ENCODE results near the gene CENPP.

DNA sequence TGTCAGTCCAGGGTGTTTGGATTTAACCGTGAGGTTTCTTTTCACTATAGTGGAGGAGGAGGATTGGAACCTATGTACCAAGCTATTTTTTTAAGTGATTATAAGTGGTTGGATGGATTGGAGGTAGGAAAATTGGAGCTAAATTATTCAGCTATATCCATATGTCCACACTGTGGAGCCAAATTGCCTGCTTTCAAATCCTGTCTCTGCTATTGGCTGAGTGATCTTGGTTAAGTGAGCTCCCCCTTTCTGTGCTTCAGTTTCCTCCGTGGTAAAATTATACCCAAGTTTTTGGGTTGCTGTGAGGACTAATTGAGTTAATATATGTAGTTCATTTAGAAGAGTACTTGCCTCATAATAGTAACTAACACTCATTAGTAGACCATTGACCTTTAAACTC, 2.5 kb downstream of the CENPP start:
- no peak for TF ChIP-seq SP1 (IDR thresholded peaks at IDR 0.05)
- no peak for TF ChIP-seq CTCF (IDR thresholded peaks at IDR 0.05; ENCODE audit: low read depth, low read length, missing input control)
- no peak for TF ChIP-seq GABPA (IDR thresholded peaks at IDR 0.05 in 1 of 2, conservative IDR thresholded peaks at IDR 0.05 in 1 of 2)
- TF ChIP-seq JUND (IDR thresholded peaks at IDR 0.05): no peak
- TF ChIP-seq FOXA1 (IDR thresholded peaks at IDR 0.05): no peak
- TF ChIP-seq RXRA (IDR thresholded peaks at IDR 0.05): no peak
- no peak for TF ChIP-seq TAF1 (conservative IDR thresholded peaks at IDR 0.05)
- TF ChIP-seq HNF4G (IDR thresholded peaks at IDR 0.05): no peak
- TF ChIP-seq, protein P1, sequence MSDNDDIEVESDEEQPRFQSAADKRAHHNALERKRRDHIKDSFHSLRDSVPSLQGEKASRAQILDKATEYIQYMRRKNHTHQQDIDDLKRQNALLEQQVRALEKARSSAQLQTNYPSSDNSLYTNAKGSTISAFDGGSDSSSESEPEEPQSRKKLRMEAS (IDR thresholded peaks at IDR 0.05): no peak
- TF ChIP-seq, protein P2, sequence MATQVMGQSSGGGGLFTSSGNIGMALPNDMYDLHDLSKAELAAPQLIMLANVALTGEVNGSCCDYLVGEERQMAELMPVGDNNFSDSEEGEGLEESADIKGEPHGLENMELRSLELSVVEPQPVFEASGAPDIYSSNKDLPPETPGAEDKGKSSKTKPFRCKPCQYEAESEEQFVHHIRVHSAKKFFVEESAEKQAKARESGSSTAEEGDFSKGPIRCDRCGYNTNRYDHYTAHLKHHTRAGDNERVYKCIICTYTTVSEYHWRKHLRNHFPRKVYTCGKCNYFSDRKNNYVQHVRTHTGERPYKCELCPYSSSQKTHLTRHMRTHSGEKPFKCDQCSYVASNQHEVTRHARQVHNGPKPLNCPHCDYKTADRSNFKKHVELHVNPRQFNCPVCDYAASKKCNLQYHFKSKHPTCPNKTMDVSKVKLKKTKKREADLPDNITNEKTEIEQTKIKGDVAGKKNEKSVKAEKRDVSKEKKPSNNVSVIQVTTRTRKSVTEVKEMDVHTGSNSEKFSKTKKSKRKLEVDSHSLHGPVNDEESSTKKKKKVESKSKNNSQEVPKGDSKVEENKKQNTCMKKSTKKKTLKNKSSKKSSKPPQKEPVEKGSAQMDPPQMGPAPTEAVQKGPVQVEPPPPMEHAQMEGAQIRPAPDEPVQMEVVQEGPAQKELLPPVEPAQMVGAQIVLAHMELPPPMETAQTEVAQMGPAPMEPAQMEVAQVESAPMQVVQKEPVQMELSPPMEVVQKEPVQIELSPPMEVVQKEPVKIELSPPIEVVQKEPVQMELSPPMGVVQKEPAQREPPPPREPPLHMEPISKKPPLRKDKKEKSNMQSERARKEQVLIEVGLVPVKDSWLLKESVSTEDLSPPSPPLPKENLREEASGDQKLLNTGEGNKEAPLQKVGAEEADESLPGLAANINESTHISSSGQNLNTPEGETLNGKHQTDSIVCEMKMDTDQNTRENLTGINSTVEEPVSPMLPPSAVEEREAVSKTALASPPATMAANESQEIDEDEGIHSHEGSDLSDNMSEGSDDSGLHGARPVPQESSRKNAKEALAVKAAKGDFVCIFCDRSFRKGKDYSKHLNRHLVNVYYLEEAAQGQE (IDR thresholded peaks at IDR 0.05): no peak
